Esophagus squamous epithelium (tissue), 4 donors: ENCODE data around the gene KCNMA1.

Experiments used
- CTCF ChIP-seq, 6 experiments: fragments of 450-650 bp in 4 of 6; fragments of 200-600 bp in 2 of 6; sonication (generic) in 2 of 6; IDR thresholded peaks; one replicate each; pipeline ENCODE4 v1.5.1; 2016 to 2019; ENCODE audit warnings: antibody characterized with exemption in 6 of 6, mild to moderate bottlenecking in 4 of 6, moderate library complexity in 4 of 6
- POLR2A ChIP-seq, 4 donors: fragments of 450-650 bp; IDR thresholded peaks; one replicate each; pipeline ENCODE4 v1.6.1; 2017; ENCODE audit warnings: antibody characterized with exemption in 4 of 4, mild to moderate bottlenecking in 4 of 4, moderate library complexity in 3 of 4

DNA sequence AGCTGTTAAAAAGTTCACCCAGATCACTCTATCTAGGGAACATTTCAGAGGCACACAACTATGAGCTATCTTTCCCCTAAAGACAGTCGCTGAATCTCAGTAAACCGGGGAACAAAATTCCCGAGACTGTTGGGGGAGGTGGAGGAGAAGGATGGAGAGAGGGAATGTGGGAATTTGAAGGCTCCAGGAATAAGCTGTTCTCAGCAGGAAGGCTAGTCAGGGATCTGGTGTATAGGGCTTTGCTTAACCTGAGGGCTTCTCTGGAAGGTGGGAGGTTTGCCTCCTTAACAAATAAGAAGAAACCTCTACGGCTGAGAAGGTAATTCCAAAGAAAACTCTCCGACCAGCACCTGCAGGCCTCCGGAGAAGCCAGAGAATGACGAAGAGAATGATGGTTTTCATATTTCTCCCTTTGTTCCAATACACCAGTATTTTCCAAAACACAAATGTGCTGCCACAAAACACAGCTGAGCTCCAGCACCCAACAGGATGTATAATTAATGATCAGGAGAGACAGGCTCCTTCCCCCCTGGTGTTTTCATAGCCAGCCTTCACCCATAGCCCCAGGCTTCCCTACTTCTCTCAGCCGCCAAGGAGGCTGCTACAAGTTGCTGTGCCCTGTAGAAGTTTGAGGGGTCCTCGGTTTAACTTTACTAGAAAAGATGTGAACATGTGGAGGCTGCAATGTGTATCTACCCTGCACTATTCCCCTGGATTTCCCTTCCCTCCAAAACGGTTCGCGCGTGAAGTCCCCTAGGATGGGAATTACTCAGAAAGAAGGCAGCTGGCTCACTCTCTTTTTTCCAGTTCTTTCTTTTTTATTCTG, 2.0 kb downstream of the KCNMA1 start:
- TF ChIP-seq CTCF (IDR thresholded peaks at IDR 0.05) (peak in 1 of 6 experiments; percentile 5), POLR2A (IDR thresholded peaks at IDR 0.05) (no peak)
